A673 (cell line): ENCODE data around the gene ASB9.

Source experiments
- EZH2 ChIP-seq: fragments of 200-600 bp; sonication (generic); IDR thresholded peaks from 2 replicates; pipeline ENCODE4 v1.6.1; 2017; ENCODE audit warnings: borderline replicate concordance, low read depth, mild to moderate bottlenecking, mixed read lengths, antibody characterized with exemption, low read length; ENCODE audit not compliant: poor library complexity, severe bottlenecking
- TF ChIP-seq, protein P1 (sequence below): fragments of 300-800, 200-600 bp; sonication (generic); conservative IDR thresholded peaks from 2 replicates; pipeline ENCODE4 v1.5.1; 2017; ENCODE audit warnings: low read depth, mild to moderate bottlenecking, antibody characterized with exemption, low read length, moderate library complexity, mixed read lengths

DNA sequence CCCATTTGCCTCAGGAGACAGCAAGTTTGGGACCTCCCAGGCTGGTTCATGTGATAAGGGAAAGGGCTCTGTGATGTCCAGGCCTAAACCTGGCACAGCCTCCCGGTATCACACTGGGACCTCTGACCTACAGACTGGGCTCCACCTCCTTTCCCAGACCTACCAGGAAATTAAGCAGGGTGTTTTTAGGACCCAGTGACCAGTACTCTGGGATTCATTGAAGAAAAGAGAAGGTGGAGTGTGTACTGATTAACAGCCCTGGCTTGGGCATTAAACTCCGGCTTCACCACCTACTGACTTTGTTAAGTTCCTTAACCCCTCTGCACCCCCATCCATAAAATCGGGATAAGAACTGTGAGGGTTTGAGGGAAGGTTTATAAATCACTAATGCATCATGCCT is 28.6 kb downstream of the ASB9 start:
- TF ChIP-seq, protein P1, sequence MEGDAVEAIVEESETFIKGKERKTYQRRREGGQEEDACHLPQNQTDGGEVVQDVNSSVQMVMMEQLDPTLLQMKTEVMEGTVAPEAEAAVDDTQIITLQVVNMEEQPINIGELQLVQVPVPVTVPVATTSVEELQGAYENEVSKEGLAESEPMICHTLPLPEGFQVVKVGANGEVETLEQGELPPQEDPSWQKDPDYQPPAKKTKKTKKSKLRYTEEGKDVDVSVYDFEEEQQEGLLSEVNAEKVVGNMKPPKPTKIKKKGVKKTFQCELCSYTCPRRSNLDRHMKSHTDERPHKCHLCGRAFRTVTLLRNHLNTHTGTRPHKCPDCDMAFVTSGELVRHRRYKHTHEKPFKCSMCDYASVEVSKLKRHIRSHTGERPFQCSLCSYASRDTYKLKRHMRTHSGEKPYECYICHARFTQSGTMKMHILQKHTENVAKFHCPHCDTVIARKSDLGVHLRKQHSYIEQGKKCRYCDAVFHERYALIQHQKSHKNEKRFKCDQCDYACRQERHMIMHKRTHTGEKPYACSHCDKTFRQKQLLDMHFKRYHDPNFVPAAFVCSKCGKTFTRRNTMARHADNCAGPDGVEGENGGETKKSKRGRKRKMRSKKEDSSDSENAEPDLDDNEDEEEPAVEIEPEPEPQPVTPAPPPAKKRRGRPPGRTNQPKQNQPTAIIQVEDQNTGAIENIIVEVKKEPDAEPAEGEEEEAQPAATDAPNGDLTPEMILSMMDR = no peak
- no peak for TF ChIP-seq EZH2
